GM18868 (cell line): Measurements from ENCODE around the gene MROH7.

Experiments used
- ATAC-seq: cut with Tn5 transposase; IDR thresholded peaks from one replicate; pipeline ENCODE4 v1.9.1; 2021; ENCODE audit warnings: mild to moderate bottlenecking, moderate library complexity; ENCODE audit not compliant: unreplicated experiment

MROH7 gene

DNA sequence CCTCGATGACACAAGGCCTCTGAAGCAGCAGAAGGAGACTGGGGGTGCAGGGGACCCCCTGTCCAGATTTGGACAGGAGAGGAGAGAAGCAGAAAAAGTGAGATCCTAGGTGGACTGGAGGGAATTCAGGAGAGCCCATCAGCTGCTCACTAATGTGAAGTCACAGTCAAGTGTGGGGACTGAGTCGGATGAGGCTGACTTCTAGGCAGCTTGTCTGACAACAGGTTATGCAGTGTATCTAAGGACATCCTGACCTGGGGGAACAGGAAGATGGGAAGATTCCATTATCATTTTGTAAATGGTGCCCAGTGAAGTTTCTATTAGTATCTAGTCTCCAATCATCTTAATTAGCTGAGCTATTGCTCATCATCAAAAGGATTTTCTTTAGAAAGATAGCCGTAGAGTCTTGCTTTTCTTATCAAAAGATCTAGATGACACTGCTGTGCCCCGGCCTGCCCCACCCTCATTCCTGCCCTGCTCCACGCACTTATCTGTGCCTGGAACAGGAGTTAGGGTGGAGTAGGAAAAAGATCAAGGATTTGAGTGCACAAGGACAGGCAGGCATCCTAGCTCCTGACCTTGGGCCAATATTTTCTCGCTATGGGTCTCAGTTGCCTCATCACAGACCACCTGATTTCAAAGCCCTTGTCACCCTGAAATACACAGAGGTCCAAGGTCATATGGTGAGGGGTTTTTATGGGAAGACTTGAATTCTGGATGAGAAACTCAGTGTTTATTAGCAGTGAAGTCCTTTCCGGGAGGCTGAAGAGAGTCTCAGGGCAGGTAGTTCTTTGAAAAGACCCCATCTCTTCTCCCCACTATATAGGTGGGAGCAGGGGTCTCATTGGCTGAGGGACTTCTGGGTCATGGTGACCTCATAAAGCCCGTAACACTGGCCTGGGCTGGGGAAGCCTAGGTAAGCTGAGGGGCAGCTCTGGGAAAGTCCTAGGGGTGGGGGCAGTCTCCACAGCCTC is at the start of gene MROH7:
Gene MROH7 (plus strand): TSS at position 924 of the 974 bp plus-strand sequence. CDS start 11,141 bp downstream, outside the sequence.
- no peak for ATAC-seq

GRCh38 chr1:54593571-54594160 is 47.9 kb upstream of the MROH7 start:
- ATAC-seq: no peak

DNA sequence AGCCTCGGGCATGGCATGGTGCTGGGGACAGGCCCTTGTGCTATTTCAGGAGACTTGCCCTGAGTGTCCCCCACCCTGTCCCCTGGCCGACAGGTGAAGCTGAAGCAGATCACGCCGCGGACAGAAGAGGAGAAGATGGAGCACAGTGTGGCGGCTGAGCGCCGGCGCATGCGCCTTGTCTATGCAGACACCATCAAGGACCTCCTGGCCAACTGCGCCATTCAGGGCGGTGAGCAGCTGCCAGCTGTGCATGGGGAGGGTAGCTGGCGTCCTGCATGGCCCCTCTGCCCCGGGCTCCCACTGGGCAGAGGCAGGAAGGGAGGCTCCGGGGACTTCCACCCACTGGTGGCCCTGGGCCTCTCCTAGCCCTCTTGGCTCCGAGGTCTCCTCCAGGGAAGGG is 47.1 kb upstream of the MROH7 start:
- ATAC-seq: no peak

- no peak for ATAC-seq
These were observed 45.6 kb upstream of the MROH7 start for GRCh38 chr1:54595956-54596498.

GRCh38 chr1:54596756-54597155 is 44.8 kb upstream of the MROH7 start:
- ATAC-seq: no peak

- ATAC-seq: no peak
These were observed 44.0 kb upstream of the MROH7 start for GRCh38 chr1:54597455-54598030.

- no peak for ATAC-seq
These were observed 42.3 kb upstream of the MROH7 start for GRCh38 chr1:54599211-54599823.

GRCh38 chr1:54600947-54601721 is 40.5 kb upstream of the MROH7 start:
- no peak for ATAC-seq

- no peak for ATAC-seq
These were observed 39.9 kb upstream of the MROH7 start for GRCh38 chr1:54601730-54602129.

- ATAC-seq: no peak
These were observed 39.0 kb upstream of the MROH7 start for GRCh38 chr1:54602554-54602953.

DNA sequence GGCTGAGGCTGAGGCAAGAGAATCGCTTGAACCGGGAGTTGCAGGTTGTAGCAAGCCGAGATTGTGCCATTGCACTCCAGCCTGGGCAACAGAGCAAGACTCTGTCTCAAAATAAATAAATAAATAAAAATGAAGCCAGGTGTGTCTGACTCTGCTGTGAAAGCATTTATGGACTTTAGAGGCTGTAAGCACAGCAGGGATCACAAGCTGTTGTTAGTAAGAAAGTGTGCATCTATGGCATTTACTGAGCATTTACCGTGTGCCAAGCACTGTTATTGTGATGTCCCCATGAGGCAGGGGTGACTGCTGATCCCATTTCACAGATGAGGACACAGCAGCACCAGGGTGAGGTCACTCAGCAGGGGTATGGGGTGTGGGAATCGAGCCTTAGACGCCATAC is 38.3 kb upstream of the MROH7 start:
- ATAC-seq: no peak

DNA sequence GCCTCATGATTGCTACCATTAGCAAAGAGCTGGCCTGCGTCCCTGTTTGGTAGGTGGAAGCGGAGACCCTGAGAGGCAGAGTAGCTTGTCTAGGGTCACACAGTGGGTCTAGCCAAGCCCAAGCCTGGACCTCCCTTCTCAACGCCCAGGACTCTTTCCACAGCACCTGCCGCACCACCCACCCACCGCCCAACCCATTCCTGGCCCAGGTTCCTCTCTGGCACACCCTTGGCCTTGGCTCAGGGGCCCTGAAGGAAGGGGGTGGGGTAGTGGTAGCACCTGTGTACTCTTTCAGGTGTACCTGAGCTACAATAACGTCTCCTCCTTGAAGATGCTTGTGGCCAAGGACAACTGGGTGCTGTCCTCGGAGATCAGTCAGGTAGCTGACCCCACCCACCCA is 37.5 kb upstream of the MROH7 start:
- no peak for ATAC-seq

GRCh38 chr1:54604572-54605370 is 36.8 kb upstream of the MROH7 start:
- no peak for ATAC-seq

- ATAC-seq: no peak
These were observed 35.2 kb upstream of the MROH7 start for GRCh38 chr1:54606096-54606989.

- ATAC-seq: no peak
These were observed 34.6 kb upstream of the MROH7 start for GRCh38 chr1:54606990-54607325.

GRCh38 chr1:54607821-54608565 is 33.6 kb upstream of the MROH7 start:
- ATAC-seq: no peak

GRCh38 chr1:54608566-54609230 is 32.9 kb upstream of the MROH7 start:
- no peak for ATAC-seq
